ENCODE measurements around the gene UBALD2. TPM values are rescaled to one million over a fixed set of nuclear protein-coding genes. Genes with fewer than 3 reads are reported as not detected.
"Not testable (repeated sequence)": the region's sequence is repeated elsewhere in the genome, so short reads cannot be mapped to it uniquely, and the experiment has no call there.

Gene UBALD2
- total and polyA plus RNA-seq, 8 donors: 1.8 to 49.5 (median 38.7) TPM

GRCh38 chr17:76241691-76242255 lies 23.4 kb upstream of the UBALD2 start:
- no peak for DNase-seq
- intact Hi-C loops (cut with DNase I; ENCODE audit: low total_unique reads): no loop called here
- TF ChIP-seq POLR2AphosphoS5 (IDR thresholded peaks at IDR 0.05) (no peak), EP300 (IDR thresholded peaks at IDR 0.05) (no peak), CTCF (IDR thresholded peaks at IDR 0.05) (no peak), POLR2A (IDR thresholded peaks at IDR 0.05) (no peak)
- Histone ChIP-seq H3K36me3 (no peaks in the 10 kb centered on the region), H3K27me3 (peaks cover 0 to 50% (median 9%) of the 10 kb centered on the region in 3 donors), H3K4me1 (peaks cover 14 to 24% (median 23%) of the 10 kb centered on the region in 4 donors), H3K4me3 (peak overlapping the region in 1 of 4 donors; percentile 74), H3K27ac (peak overlapping the region in 3 of 5 donors; percentile 22 to 78 (median 66)), H3K9me3 (no peaks in the 10 kb centered on the region)
- 90 to 94% (median 94%) methylated on average over 15 of the region's 15 CpGs for WGBS, 5 donors

- TF ChIP-seq POLR2AphosphoS5 (IDR thresholded peaks at IDR 0.05) (no peak), POLR2A (IDR thresholded peaks at IDR 0.05) (no peak), CTCF (IDR thresholded peaks at IDR 0.05) (no peak), EP300 (IDR thresholded peaks at IDR 0.05) (no peak)
- Histone ChIP-seq H3K27me3 (peaks cover 0 to 46% (median 9%) of the 10 kb centered on the region in 3 donors), H3K36me3 (no peaks in the 10 kb centered on the region), H3K4me3 (no peak overlapping the region), H3K4me1 (peaks cover 14 to 27% (median 22%) of the 10 kb centered on the region in 4 donors), H3K27ac (no peak overlapping the region), H3K9me3 (no peaks in the 10 kb centered on the region)
- DNase-seq: no peak
- intact Hi-C loops (cut with DNase I; ENCODE audit: low total_unique reads): no loop called here
- 73 to 84% (median 82%) methylated on average over 12 of the region's 12 CpGs for WGBS, 5 donors
Observed at GRCh38 chr17:76243826-76244679, 21.1 kb upstream of the UBALD2 start.

- H3K4me3 ChIP-seq; H3K36me3 ChIP-seq; H3K9me3 ChIP-seq; intact Hi-C loops (cut with DNase I; ENCODE audit: low total_unique reads); DNase-seq; H3K27ac ChIP-seq: not testable (repeated sequence)
- WGBS, 5 donors: 94 to 97% (median 96%) methylated on average over 8 of the region's 8 CpGs
- peaks cover 9 to 22% (median 15%) of the 10 kb centered on the region in 4 donors for H3K4me1 ChIP-seq
- peaks cover 0 to 39% (median 6%) of the 10 kb centered on the region in 3 donors for H3K27me3 ChIP-seq
Observed at GRCh38 chr17:76244721-76245120, 20.4 kb upstream of the UBALD2 start.

GRCh38 chr17:76246080-76247066 lies 18.8 kb upstream of the UBALD2 start:
- Histone ChIP-seq H3K27me3 (peaks cover 0 to 29% (median 4%) of the 10 kb centered on the region in 3 donors), H3K4me3 (no peak overlapping the region), H3K36me3 (no peaks in the 10 kb centered on the region), H3K9me3 (no peaks in the 10 kb centered on the region), H3K27ac (no peak overlapping the region), H3K4me1 (peaks cover 2 to 16% (median 10%) of the 10 kb centered on the region in 4 donors)
- intact Hi-C loops (cut with DNase I; ENCODE audit: low total_unique reads): no loop called here
- TF ChIP-seq EP300 (IDR thresholded peaks at IDR 0.05) (no peak), POLR2AphosphoS5 (IDR thresholded peaks at IDR 0.05) (peak in 1 of 3 donors; percentile 49)
- DNase-seq: peak in 1 of 2 donors; percentile 54
- WGBS, 5 donors: 56 to 68% (median 65%) methylated on average over 7 of the region's 7 CpGs

DNA sequence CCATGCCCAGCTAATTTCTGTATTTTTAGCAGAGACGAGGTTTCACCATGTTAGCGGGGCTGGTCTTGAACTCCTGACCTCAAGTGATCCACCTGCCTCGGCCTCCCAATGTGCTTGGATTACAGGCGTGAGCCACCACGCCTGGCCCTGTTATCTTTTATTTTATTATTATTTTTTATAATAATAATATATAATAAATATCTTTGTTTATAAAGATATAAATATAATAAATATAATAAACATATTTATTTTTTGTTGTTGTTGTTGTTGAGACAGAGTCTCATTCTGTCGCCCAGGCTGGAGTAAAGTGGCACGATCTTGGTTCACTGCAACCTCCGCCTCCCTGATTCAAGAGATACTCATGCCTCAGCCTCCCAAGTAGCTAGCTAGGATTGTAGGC lies 17.8 kb upstream of the UBALD2 start:
- no peak overlapping the region for H3K4me3 ChIP-seq
- no peaks in the 10 kb centered on the region for H3K36me3 ChIP-seq
- no peak overlapping the region for H3K27ac ChIP-seq
- H3K9me3 ChIP-seq: no peaks in the 10 kb centered on the region
- intact Hi-C loops (cut with DNase I; ENCODE audit: low total_unique reads): no loop called here
- 87 to 93% (median 92%) methylated on average over 8 of the region's 8 CpGs for WGBS, 5 donors
- peaks cover 9 to 17% (median 13%) of the 10 kb centered on the region in 4 donors for H3K4me1 ChIP-seq
- H3K27me3 ChIP-seq: peaks cover 0 to 19% (median 0%) of the 10 kb centered on the region in 3 donors
- TF ChIP-seq EP300 (IDR thresholded peaks at IDR 0.05) (no peak), CTCF (IDR thresholded peaks at IDR 0.05) (no peak), POLR2AphosphoS5 (IDR thresholded peaks at IDR 0.05) (no peak), POLR2A (IDR thresholded peaks at IDR 0.05) (no peak)
- DNase-seq: no peak
